ENCODE measurements around the gene LRRC3.

LRRC3 gene

DNA sequence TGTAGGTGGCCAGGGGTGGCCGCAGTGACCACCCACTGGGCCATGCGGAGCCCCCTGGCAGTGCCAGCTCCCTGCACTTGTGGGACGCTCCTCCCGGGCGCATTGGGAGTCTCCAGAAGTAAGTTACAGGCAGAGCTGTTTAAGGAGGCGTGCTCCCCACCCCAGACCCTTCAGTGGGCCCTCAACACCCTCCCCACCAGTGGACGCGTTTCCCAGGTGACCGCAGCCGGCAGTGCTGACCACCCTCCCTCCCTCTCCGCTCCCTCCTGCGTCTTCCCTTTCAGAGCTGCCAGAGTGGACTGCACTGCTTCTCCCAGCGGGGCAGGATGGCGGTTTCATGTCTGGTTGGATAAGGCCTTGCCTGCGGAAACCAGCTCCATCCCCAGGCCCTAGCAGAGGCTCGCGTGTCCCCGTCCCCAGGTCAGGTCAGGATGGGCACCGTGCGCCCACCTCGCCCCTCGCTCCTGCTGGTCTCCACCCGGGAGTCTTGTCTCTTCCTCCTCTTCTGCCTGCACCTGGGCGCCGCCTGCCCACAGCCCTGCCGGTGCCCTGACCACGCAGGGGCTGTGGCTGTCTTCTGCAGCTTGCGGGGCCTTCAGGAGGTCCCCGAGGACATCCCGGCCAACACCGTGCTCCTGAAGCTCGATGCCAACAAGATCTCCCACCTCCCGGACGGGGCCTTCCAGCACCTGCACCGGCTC lies 1.1 kb downstream of the LRRC3 start:
- no peak for DNase-seq (ENCODE audit: low read depth in 4 of 4, low spot score in 1 of 4)

- DNase-seq (ENCODE audit: low read depth in 4 of 4, low spot score in 1 of 4), result no peak
Observed at GRCh38 chr21:44456915-44457736, 1.8 kb downstream of the LRRC3 start.

DNA sequence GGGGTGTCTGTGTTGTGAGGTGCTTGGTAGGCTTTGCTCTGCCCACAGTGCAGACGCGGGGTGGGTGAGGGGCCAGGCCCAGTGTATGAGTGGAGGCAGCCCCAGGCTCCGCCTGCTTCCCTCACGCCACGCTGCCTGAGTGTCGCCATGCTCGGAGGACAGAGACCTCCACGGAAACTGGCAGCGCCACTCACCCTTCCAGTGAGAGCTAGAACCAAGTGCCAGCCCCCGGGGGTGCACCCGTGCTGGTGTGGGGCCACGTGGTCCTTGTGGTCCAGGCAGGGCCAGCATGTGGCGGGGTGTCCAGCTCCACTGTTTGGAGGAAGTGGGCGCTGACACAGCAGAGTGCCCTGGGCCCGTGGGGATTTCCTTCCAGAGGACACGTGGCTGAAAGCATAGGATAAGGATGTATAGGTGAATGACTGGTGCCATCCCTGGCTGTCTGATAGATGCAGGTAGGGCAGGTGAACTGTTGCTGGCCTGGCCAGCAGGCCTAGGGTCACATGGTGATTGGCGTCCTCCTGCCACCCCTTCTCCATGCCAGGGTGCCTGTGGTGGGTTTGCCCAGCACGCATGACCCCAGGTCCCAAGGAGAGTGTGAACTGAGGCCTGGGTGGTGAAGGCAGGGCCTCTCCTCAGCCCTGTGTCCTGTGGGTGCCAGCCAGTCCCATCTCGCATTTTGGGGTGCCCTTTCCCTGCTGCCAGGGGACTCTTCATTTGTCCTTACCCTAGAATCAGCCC lies 3.8 kb downstream of the LRRC3 start:
- DNase-seq (ENCODE audit: low read depth in 4 of 4, low spot score in 1 of 4), result no peak

DNA sequence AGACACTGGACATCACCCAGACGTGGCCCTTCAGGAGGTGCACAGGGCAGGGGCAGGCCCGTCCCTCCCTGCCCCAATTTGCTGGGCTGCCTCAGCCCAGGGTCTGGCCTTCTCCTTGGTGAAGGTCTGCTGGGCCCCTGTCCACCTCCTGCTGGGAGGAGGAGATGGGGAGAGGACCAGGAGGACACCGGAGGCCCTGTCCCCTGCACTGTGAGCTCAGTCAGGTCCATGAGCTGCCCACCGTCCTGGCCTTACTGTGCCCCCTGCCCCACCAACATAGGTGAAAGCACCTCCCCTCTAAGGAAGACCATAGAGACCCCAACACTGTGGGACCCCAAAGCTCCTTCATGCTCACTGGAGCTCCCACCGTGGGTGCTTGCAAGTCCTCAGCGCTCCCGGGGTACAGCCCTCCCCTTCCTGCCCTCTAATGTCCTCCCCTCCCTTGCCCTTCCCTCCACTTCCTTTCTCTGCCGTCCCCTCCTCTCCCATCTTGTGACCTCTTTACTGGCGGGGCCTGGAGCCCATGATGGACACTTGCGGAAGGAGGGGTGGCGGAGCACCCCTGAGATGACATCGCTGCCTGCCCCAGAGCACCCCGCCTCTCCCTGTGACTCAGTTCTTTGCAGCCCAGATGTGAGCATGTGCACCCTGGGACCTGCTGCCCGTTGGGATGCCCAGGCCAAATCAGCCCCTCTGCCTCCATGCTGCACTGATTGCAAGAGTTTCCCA lies 4.6 kb downstream of the LRRC3 start:
- no peak for DNase-seq (ENCODE audit: low read depth in 4 of 4, low spot score in 1 of 4)

DNA sequence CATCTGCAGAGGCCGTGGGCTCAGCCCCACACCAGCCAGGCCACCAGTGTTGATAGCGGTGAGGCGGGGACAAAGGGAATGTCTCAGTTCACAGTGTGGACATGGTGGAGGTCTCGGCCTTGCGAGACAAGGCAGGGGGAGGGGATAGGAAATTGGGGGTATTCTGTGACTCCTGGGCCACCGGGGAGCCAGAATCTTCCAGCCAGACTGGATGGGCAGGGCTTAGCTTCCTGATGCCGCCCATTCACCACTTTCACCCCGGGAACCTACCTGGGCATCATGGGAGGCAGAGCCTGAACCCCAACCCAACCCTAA lies 5.1 kb downstream of the LRRC3 start:
- DNase-seq (ENCODE audit: low read depth in 4 of 4, low spot score in 1 of 4), result no peak

DNA sequence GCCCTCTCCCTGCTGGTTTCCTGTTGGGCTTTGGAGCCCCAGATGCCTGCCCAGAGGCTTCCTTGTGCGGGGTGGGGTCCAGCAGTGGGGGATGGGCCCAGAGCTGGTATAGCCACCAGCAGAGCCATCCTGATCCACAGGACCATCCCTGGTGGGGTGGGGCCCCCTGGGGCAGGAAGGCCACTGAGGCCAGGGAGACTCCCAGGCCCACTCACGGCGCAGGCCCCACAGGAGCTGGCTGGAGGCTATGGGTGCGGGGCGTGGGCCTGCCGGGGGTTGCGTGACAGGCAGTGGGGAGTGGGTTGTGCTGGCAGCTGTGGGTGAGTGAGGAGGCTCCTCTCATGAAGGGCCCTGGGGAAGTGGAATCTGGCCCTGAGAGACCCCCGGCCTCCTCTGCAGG lies 5.7 kb downstream of the LRRC3 start:
- no peak for DNase-seq (ENCODE audit: low read depth in 4 of 4, low spot score in 1 of 4)

DNA sequence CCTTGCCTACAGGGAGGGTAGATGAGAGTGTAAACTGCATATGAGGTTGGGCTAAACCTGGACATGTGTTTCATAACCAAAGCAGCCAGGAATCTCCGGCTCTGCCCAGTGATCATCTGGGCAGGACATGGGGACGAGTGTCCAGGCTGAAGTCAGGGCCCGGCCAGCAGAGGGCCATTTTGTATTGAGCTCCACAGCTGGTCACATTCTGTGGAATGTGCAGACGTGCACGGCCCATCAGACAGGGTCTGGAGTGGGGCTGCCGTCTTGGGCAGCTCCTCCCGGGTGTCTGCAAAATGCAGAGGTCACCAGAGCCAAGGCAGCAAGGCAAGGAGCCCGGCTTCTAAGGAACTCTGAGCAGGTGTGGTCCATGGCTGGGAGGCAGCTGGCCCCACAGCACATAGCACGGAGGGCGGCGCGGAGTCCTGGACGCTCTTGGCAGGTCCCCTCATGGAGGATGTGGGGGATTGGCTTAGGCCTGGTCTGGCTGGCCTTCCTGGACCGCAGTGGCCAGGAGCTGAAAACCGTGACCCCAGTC lies 6.2 kb downstream of the LRRC3 start:
- DNase-seq (ENCODE audit: low read depth in 4 of 4, low spot score in 1 of 4), result no peak

- DNase-seq (ENCODE audit: low read depth in 4 of 4, low spot score in 1 of 4), result no peak
Observed at GRCh38 chr21:44462086-44462833, 7.0 kb downstream of the LRRC3 start.

GRCh38 chr21:44462834-44463200 lies 7.5 kb downstream of the LRRC3 start:
- no peak for DNase-seq (ENCODE audit: low read depth in 4 of 4, low spot score in 1 of 4)

GRCh38 chr21:44463724-44464123 lies 8.4 kb downstream of the LRRC3 start:
- no peak for DNase-seq (ENCODE audit: low read depth in 4 of 4, low spot score in 1 of 4)

GRCh38 chr21:44464351-44464750 lies 9.0 kb downstream of the LRRC3 start:
- DNase-seq (ENCODE audit: low read depth in 4 of 4, low spot score in 1 of 4), result no peak

DNA sequence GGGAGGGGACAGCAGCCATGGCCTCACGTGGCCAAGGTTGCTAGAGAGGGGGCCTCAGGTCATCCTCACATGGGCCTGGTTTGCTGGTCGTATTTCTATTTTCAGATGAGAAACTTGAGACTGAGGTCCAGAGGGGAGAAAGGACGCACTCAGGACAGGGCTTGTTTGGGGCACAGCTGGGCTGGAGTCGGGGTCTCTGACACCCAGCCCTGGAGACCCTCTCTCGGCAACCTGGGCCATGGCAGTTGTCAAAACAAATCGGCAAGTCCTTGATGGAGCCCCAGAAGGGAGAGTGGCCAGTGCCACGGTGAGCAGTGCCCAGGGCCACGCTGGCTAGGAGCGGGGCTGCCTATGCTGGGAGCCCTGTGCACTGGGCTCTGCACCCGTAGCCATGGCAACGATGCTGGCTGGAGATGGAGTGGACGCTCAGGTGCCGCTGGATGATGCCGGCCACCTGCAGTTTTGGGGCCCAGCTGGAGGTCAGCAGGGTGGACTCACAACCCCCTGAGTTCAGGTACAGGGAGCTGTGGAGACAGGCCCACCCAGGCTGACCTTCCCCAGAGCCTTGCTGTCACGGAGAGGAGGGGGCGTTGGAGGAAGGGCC lies 11.1 kb downstream of the LRRC3 start:
- DNase-seq (ENCODE audit: low read depth in 4 of 4, low spot score in 1 of 4), result no peak

- DNase-seq (ENCODE audit: low read depth in 4 of 4, low spot score in 1 of 4), result no peak
Observed at GRCh38 chr21:44466996-44467858, 11.9 kb downstream of the LRRC3 start.

GRCh38 chr21:44467859-44468195 lies 12.5 kb downstream of the LRRC3 start:
- no peak for DNase-seq (ENCODE audit: low read depth in 4 of 4, low spot score in 1 of 4)

GRCh38 chr21:44471341-44471740 lies 16.0 kb downstream of the LRRC3 start:
- DNase-seq (ENCODE audit: low read depth in 4 of 4, low spot score in 1 of 4), result no peak

- DNase-seq (ENCODE audit: low read depth in 4 of 4, low spot score in 1 of 4), result no peak
Observed at GRCh38 chr21:44471996-44472395, 16.7 kb downstream of the LRRC3 start.

- no peak for DNase-seq (ENCODE audit: low read depth in 4 of 4, low spot score in 1 of 4)
Observed at GRCh38 chr21:44473915-44474555, 18.7 kb downstream of the LRRC3 start.

- DNase-seq (ENCODE audit: low read depth in 4 of 4, low spot score in 1 of 4), result no peak
Observed at GRCh38 chr21:44475266-44475845, 20.0 kb downstream of the LRRC3 start.
